Measurements from ENCODE around the gene TAPT1. TPM values are rescaled to one million over a fixed set of nuclear protein-coding genes. Genes with fewer than 3 reads are reported as not detected.
"Not testable (repeated sequence)": the region's sequence is repeated elsewhere in the genome, so short reads cannot be mapped to it uniquely, and the experiment has no call there.

The TAPT1 gene
- polyA plus RNA-seq, 1 donor = 36.9 TPM

GRCh38 chr4:16169490-16169889 lies 56.8 kb downstream of the TAPT1 start:
- DNase-seq = no peak

GRCh38 chr4:16168710-16169388 lies 57.4 kb downstream of the TAPT1 start:
- DNase-seq = no peak

- no peak for DNase-seq
These were observed 58.1 kb downstream of the TAPT1 start for GRCh38 chr4:16168144-16168543.

DNA sequence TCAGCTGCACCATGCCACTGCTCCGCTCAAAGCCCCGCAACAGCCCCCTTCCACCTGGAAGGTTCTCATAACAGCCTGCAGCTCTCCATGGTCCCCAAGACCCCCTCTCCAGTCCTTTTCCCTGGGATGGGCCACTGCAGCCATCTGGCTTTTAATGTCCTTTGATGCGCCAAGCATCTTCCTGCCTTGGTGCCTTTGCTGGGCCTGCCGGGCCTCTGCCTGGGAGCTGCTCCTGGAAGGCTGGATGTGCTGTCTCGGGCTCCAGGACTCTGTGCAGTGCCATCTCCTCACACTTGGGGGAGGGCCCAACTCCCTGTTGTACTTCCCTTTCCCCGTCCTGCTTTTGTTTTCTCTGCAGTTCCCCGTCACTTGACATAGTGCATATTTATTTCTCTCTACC lies 60.3 kb downstream of the TAPT1 start:
- no peak for DNase-seq

DNA sequence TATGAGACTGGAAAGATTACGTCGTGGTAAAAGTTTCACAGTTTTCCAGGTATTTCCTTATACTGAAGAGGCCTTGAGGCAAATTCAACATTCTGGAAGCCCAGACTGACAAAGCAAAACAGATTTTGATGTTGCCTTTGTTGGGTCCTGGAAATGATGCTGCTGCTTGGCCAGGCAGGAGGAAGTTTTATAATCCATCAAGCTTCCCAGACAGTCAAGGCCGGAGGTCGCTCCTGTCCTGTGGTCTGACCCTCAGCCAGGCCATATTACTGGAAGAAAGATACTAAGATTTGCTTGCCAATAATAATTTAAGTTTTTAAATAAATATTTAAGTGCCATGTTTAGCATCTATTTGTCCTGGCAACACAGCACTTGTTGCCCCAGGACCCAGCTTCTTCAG lies 63.4 kb downstream of the TAPT1 start:
- DNase-seq = no peak

DNA sequence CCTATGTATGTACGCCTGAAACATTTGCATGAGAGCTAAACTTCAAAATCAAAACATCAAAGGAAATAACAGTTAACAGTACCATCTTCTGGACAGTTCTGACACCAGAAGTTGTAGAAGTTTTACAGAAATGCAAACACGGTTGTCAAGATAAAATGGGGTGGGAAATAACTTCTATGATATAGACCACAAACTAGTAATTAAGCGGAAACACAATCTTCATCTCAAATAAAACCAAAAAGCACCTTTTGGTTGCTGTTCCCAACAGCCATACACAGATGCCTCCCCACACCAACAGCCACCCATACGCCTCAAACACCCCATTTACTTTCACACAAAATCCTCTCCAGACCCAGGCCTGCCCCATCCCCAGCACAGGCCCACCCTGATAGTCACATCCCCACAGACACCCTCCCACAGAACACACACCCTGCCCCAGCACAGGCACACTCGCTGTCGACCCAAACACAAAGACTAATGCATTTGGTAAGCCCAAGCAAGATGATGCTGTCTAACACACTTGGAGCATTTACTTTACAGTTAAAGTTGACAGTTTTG lies 64.3 kb downstream of the TAPT1 start:
- DNase-seq = no peak

GRCh38 chr4:16160457-16160856 lies 65.8 kb downstream of the TAPT1 start:
- no peak for DNase-seq

GRCh38 chr4:16159286-16159685 lies 67.0 kb downstream of the TAPT1 start:
- no peak for DNase-seq

DNA sequence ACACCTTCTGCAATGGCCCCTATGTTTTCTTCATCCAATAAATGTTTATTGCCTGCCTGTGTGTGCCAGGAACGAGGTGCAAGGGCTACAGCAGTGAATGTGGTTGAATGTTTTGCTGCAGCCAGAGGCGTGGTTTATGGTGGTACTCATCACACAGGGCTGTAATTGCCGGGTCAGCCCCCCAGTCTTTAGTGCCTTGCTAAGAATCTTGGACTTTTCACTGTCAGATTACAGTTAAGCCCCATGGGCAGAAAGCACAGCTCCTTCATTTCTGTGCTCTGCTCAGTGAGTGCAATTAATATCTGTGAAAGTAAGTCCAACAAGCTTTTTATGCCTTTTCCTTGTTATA lies 67.8 kb downstream of the TAPT1 start:
- no peak for DNase-seq

- no peak for DNase-seq
These were observed 68.4 kb downstream of the TAPT1 start for GRCh38 chr4:16157609-16158503.

DNA sequence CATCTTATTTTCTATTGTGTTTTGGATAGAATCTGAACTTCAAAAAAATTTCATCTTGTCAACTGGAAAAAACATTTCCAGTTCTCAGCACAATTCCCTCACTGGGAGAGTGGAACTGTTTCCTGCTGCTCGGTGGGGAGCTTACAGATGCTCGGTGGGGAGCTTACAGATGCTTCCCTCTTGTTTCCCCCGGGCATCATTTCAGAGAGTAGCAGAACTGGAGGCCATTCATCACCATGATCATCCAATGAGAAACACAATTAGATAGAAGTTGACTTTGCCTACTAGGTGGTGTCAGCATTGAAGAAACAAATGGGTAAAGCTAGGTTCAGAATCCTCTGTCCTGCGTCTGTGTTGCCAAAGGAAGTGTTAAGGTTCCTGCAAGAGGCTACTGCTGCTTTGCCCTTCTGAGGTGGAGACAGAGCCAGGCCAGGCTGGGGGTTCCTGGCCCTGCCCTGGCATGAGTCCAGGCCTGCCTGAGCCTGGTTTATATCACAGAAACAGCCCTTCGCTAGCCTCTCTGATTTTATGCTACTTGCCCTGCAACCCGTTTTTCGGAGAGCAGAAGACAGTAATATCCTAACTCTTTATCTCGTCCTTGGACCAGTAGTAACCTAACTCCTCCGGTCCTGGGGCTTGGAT lies 70.6 kb downstream of the TAPT1 start:
- DNase-seq = no peak

GRCh38 chr4:16154451-16154850 lies 71.8 kb downstream of the TAPT1 start:
- DNase-seq = peak; percentile 58

DNA sequence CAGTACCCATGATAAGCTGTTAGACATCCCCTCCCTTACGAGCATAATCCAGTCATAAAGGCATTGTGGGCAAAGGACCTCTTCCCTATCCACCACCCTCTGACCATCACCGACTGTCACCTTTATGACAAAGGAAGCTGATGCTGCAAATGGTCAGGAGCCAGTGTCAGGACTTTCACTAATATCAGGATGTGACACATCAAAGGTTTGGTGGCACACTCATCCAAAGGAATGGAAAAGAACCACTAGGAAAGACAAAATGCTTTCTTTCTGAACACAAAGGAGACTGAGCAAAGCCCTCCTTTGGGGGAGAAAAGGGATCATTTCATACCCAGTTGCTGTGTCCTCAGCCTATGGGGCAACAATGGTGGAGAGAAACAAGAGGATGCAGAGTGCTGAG lies 75.6 kb downstream of the TAPT1 start:
- DNase-seq = no peak

GRCh38 chr4:16144913-16145312 lies 81.4 kb downstream of the TAPT1 start:
- DNase-seq = not testable (repeated sequence)

GRCh38 chr4:16142598-16143310 lies 83.5 kb downstream of the TAPT1 start:
- DNase-seq = no peak

DNA sequence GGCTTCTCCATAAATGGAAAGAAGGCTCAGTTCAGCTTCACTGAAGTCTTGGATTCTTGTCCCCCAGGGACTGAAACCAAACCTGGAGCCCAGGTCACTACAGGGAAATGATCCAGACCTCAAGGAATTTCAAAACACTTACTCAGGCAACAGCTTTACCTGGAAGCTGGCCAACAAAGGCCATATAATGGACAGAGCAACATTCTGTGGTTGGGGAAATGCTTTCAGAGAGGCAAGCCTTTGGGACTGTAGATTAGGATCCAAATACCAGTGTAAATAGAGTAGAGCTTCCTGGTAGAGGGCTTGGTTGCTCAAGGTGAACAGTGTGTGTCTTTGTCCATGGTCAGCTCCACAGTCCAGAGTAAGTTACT lies 85.4 kb downstream of the TAPT1 start:
- DNase-seq = no peak

DNA sequence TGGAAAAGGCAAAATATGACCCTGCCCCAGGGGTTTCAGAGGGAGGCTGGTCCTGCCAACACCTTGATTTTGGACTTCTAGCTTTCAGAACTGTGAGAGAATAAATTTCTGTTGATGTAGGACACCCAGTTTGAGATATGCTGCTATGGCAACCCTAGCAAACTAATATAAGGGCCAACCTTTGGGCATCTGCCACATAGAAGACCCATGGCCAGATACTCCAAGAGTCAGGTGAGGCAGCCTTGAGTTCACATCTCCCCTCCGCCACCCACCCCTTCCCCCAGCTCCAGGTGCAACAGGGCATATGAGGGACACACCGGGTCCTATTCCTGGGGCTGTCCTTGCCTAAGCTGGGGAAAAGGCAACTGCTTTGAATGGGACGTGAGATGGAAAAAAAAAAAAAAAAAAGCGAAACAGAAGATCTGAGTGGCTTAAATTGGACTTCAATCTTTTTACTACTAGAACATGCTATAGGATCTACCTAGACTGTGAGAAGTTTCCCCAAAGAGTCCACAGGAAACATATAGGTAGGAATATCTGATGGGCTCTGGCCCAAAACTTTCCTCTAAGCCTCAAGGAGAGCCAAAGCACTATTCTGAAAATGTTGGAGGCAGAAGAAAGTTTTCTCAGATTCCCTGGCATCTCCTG lies 85.9 kb downstream of the TAPT1 start:
- no peak for DNase-seq

DNA sequence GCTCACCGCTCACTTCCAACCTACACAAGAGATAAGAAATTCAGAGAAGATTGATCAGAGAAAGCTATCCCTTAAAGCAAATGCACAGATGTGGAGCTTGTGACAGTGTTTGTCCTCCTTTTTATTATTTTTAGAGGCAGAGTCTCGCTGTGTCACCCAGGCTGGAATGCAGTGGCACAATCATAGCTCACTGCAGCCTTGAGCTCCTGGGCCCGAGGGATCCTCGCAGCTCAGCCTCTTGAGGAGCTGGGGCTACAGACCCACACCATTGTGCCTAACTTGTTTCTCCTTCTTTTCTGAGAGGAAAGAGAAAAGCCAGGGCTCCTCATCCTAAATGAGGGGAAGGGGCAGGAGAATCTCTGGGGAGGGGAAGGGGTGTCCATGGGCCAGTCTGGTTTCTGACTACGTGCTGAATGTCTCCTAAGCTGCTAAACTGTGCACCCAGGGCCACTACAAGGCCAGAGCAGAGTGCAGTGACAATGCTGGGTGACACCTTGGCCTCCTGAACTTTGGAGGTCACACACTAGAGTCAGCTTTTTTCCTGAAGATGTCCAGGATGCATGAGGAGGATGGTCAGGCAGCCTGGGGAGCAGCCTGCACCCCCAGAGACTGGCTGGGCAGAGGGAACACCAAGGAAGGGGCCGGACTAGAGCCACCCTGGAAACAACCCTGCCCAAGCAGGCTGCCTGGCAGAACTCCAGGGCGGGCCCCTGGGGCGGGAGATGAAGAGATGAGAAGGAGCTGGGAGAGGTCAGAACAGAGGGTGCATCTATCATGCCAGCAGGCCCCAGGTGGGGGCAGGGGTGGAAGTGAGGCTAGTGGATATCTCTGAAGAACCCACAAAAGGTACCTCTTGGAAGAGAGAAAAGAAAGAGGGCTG lies 87.0 kb downstream of the TAPT1 start:
- no peak for DNase-seq

DNA sequence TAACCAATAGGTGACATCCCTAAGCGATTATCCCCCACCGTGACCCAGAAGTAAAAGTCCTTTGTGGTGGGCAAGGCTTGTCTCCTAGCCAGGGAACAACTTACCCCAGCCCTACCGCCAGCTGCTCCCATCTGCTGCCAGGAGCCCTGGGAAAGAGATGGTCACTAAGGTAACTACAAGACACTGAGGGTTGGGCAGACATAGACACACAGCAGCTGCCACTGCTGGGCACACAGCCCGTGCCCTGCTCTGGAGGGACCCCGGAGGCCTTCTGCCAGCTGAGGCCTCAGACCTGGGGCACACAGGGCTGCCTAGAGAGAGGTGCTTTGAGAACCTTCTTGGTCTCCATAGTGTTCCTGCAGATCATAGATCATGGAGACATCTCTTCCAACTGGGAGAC lies 89.4 kb downstream of the TAPT1 start:
- DNase-seq = peak; percentile 62

DNA sequence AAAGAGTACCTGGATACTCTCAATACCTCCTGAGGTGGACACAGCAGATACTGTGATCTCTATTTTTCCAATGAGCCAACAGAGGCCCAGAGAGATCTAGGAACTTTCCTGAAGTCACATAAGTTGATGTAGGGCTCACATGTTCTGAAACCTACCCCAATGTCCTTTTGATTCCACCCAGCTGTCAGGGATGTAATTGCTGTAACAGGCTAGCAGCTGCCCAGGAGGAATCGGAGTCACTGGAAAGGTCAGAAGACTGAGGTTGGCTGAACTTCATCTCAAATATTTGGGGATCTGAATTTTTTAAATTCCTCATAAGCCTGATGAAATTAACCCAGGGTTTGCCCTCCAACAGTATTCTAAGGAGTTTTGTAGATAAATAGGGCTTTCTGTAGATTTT lies 90.0 kb downstream of the TAPT1 start:
- no peak for DNase-seq

DNA sequence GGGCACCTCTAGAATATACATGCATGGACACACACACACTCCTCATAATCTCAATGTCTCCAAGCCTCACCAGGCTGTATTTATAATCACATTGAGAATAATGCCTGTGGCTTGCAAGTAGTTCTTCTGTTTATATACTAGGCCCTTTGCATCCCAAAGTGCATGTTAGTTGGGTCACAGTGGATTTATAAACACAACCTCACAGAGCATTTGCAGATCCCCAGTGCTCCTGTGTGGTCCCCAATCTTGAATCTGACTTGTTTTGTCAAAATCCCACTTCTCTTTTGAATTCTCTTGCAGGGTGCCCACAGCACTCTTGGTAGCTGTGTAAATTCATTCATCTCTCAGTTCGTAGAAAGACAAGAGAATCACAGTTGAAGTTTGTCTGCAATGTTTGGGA lies 92.9 kb downstream of the TAPT1 start:
- DNase-seq = no peak

Data from hindlimb muscle (tissue), 1 donor.